22Rv1 (cell line): ENCODE measurements around the gene CYREN.

Experiments
- CTCF ChIP-seq: fragments of 450-650 bp; IDR thresholded peaks from 2 replicates; pipeline ENCODE4 v1.5.1; 2017; ENCODE audit warnings: mild to moderate bottlenecking
- ZFX ChIP-seq: fragments of 450-650 bp; IDR thresholded peaks from 2 replicates; pipeline ENCODE4 v1.6.1; 2017; ENCODE audit warnings: antibody characterized with exemption, borderline replicate concordance

DNA sequence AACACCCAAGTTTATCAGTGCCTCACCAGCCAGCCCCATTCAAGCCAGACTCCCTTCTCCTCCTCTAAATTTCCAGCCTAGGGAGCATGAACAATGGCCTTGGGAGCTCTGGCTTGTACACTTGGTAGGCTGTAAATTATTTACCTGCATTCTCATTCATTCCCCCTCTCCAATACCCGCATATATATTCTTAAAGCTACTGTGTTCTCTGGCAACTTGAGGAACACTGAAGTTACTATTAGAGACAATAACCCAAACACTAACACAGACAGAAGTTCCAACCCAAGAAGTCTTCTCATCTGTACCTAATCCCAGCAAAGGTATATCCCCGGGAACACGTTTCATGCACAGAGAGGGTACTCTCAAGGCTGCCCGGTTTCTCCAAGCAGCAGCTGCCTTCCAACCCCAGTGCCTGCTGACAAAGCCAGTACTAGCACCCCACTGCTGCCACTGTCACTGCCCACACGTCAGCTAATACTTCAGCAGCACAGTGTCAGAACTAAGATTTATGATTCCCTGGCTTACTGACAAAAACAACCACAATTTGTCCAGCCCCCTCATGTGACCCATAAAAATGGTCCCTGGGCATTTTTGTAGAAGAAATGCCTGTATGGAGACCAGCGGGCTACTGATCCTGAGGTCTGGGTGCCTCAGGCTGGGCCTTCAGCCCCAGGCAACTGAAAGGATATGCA lies 37.7 kb upstream of the CYREN start:
- TF ChIP-seq CTCF (no peak), ZFX (no peak)
